ENCODE results near the gene SMO. TPM values are rescaled to one million over a fixed set of nuclear protein-coding genes. Genes with fewer than 3 reads are reported as not detected.

The SMO gene
- total and polyA plus RNA-seq, 2 donors (not counting 3 experiments of a cell fraction or from before 2014, with no cell fraction given), result 13.2 to 16.5 TPM

- CTCF ChIA-PET, result interaction anchor here (5.4 kb wide), 1 partner anchor 18 kb away, joined by 50 read pairs; no protein-coding TSS in a partner anchor
- POLR2A ChIA-PET, result no interaction called here
Measured at GRCh38 chr7:129146237-129146979, 42.0 kb upstream of the SMO start.

GRCh38 chr7:129147731-129148130 is 40.7 kb upstream of the SMO start:
- H3K9me1 ChIP-seq (replicated peaks; ENCODE audit: control insufficient read depth, extremely low read depth, insufficient read depth, low read length), result no peaks in the 10 kb centered on the region
- H3K27ac ChIP-seq (ENCODE audit: insufficient read depth, low read depth, low read length), result no peak overlapping the region
- CTCF ChIA-PET, result interaction anchor here (1.5 to 5.4 kb wide), 2 partner anchors 16 to 56 kb away, joined by 5 to 50 read pairs; no protein-coding TSS in a partner anchor
- H3K79me2 ChIP-seq (ENCODE audit: control insufficient read depth, insufficient read depth, low read length), result no peaks in the 10 kb centered on the region
- H3K36me3 ChIP-seq (ENCODE audit: control insufficient read depth in 2 of 2, extremely low read depth in 1 of 2, insufficient read depth in 2 of 2, low read length in 2 of 2), result no peaks in the 10 kb centered on the region
- FAIRE-seq (no peak), DNase-seq (ENCODE audit: low read depth, low spot score) (no peak)
- no peaks in the 10 kb centered on the region for H4K20me1 ChIP-seq (replicated peaks; ENCODE audit: control insufficient read depth, extremely low read depth, insufficient read depth, low read length)
- H3K4me3 ChIP-seq (replicated peaks in 1 of 3; ENCODE audit: insufficient read depth in 1 of 3, low read depth in 1 of 3, low read length in 3 of 3), result no peak overlapping the region
- intact Hi-C loops (cut with micrococcal nuclease), result no loop called here
- TF ChIP-seq POLR2A (IDR thresholded peaks at IDR 0.05; ENCODE audit: low read depth, low read length) (no peak), POLR2AphosphoS5 (IDR thresholded peaks at IDR 0.05; ENCODE audit: insufficient read depth, low read depth, low read length) (no peak), MAX (IDR thresholded peaks at IDR 0.05; ENCODE audit: insufficient read depth, insufficient read length) (no peak), GATA2 (IDR thresholded peaks at IDR 0.05; ENCODE audit: insufficient read depth, insufficient read length, low read depth, low read length) (no peak), JUN (IDR thresholded peaks at IDR 0.05; ENCODE audit: borderline replicate concordance, insufficient read depth, insufficient read length, low read depth) (no peak), FOS (IDR thresholded peaks at IDR 0.05; ENCODE audit: borderline replicate concordance, insufficient read depth, low read length) (no peak), EZH2 (IDR thresholded peaks at IDR 0.05; ENCODE audit: borderline replicate concordance, low read depth, low read length, severe bottlenecking) (no peak), MYC (IDR thresholded peaks at IDR 0.05; ENCODE audit: low read depth, low read length) (no peak)
- TF ChIP-seq, protein P1, sequence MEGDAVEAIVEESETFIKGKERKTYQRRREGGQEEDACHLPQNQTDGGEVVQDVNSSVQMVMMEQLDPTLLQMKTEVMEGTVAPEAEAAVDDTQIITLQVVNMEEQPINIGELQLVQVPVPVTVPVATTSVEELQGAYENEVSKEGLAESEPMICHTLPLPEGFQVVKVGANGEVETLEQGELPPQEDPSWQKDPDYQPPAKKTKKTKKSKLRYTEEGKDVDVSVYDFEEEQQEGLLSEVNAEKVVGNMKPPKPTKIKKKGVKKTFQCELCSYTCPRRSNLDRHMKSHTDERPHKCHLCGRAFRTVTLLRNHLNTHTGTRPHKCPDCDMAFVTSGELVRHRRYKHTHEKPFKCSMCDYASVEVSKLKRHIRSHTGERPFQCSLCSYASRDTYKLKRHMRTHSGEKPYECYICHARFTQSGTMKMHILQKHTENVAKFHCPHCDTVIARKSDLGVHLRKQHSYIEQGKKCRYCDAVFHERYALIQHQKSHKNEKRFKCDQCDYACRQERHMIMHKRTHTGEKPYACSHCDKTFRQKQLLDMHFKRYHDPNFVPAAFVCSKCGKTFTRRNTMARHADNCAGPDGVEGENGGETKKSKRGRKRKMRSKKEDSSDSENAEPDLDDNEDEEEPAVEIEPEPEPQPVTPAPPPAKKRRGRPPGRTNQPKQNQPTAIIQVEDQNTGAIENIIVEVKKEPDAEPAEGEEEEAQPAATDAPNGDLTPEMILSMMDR (IDR thresholded peaks at IDR 0.05; ENCODE audit: extremely low read depth in 1 of 2, insufficient read depth in 1 of 2, low read depth in 1 of 2, low read length in 2 of 2), result no peak
- H3K4me1 ChIP-seq (ENCODE audit: control insufficient read depth, extremely low read depth, insufficient read depth, low read length), result peaks cover 9% of the 10 kb centered on the region
- H2AFZ ChIP-seq (ENCODE audit: low read depth, low read length), result no peak overlapping the region
- H3K4me2 ChIP-seq (ENCODE audit: insufficient read depth, low read length), result no peak overlapping the region
- H3K9ac ChIP-seq (replicated peaks; ENCODE audit: extremely low read depth, insufficient read depth, low read length), result no peak overlapping the region
- peaks cover 44 to 45% of the 10 kb centered on the region in 2 experiments for H3K27me3 ChIP-seq (ENCODE audit: control insufficient read depth in 2 of 2, insufficient read depth in 2 of 2, low read length in 2 of 2)
- POLR2A ChIA-PET, result no interaction called here
- BruUV-seq (replicated peaks), result no TSS peak
- dilution Hi-C loops (cut with MboI; ENCODE audit: extremely low pct_ligation_motif_present, low sequenced_read_pairs), result no loop called here
- no peaks in the 10 kb centered on the region for H3K9me3 ChIP-seq (replicated peaks; ENCODE audit: control insufficient read depth, insufficient read depth, low read length)

More at GRCh38 chr7:129146237-129146979, 42.0 kb upstream of the SMO start:
- Histone ChIP-seq H3K4me3 (replicated peaks in 1 of 3; ENCODE audit: insufficient read depth in 1 of 3, low read depth in 1 of 3, low read length in 3 of 3) (no peak overlapping the region), H2AFZ (ENCODE audit: low read depth, low read length) (no peak overlapping the region), H3K9me1 (replicated peaks; ENCODE audit: control insufficient read depth, extremely low read depth, insufficient read depth, low read length) (no peaks in the 10 kb centered on the region), H3K27me3 (ENCODE audit: control insufficient read depth in 2 of 2, insufficient read depth in 2 of 2, low read length in 2 of 2) (peaks cover 43 to 48% of the 10 kb centered on the region in 2 experiments), H3K9ac (replicated peaks; ENCODE audit: extremely low read depth, insufficient read depth, low read length) (no peak overlapping the region), H3K4me1 (ENCODE audit: control insufficient read depth, extremely low read depth, insufficient read depth, low read length) (peaks cover 9% of the 10 kb centered on the region), H3K4me2 (ENCODE audit: insufficient read depth, low read length) (no peak overlapping the region), H3K27ac (ENCODE audit: insufficient read depth, low read depth, low read length) (no peak overlapping the region), H4K20me1 (replicated peaks; ENCODE audit: control insufficient read depth, extremely low read depth, insufficient read depth, low read length) (no peaks in the 10 kb centered on the region), H3K9me3 (replicated peaks; ENCODE audit: control insufficient read depth, insufficient read depth, low read length) (no peaks in the 10 kb centered on the region), H3K79me2 (ENCODE audit: control insufficient read depth, insufficient read depth, low read length) (no peaks in the 10 kb centered on the region), H3K36me3 (ENCODE audit: control insufficient read depth in 2 of 2, extremely low read depth in 1 of 2, insufficient read depth in 2 of 2, low read length in 2 of 2) (no peaks in the 10 kb centered on the region)
- TF ChIP-seq JUN (IDR thresholded peaks at IDR 0.05; ENCODE audit: borderline replicate concordance, insufficient read depth, insufficient read length, low read depth) (no peak), POLR2AphosphoS5 (IDR thresholded peaks at IDR 0.05; ENCODE audit: insufficient read depth, low read depth, low read length) (no peak), FOS (IDR thresholded peaks at IDR 0.05; ENCODE audit: borderline replicate concordance, insufficient read depth, low read length) (no peak), EZH2 (IDR thresholded peaks at IDR 0.05; ENCODE audit: borderline replicate concordance, low read depth, low read length, severe bottlenecking) (no peak)
- dilution Hi-C loops (cut with MboI; ENCODE audit: extremely low pct_ligation_motif_present, low sequenced_read_pairs) (no loop called here), intact Hi-C loops (cut with micrococcal nuclease) (no loop called here)
- BruUV-seq (replicated peaks), result no TSS peak
- no peak for FAIRE-seq
- no peak for DNase-seq (ENCODE audit: low read depth, low spot score)

Measured in endothelial cell of umbilical vein (primary cell).